CD8-positive, alpha-beta memory T cell (primary cell): ENCODE results near the gene S100A10. TPM values are rescaled to one million over a fixed set of nuclear protein-coding genes. Genes with fewer than 3 reads are reported as not detected.

Experiments used
- CTCF ChIA-PET: fragments of 350-600 bp; sonication (Branson Sonifier 250); formaldehyde crosslinking; loops from one replicate; lab custom pipeline; 2021; ENCODE audit warnings: antibody characterized with exemption; lab: Charles Lee
- POLR2A ChIA-PET: fragments of 350-600 bp; sonication (Branson Sonifier 250); formaldehyde crosslinking; loops from one replicate; lab custom pipeline; 2021; ENCODE audit warnings: antibody characterized with exemption; lab: Charles Lee
- DNase-seq, 5 donors: peaks; one replicate each; pipeline versions ENCODE4 v3.0.0 to v3.0.0-alpha.2; 2020 to 2022; ENCODE audit warnings: mixed read lengths in 1 of 5
- H3K27ac ChIP-seq: one replicate; pipeline ENCODE4 v1.7.0; 2013; ENCODE audit warnings: low read depth, mild to moderate bottlenecking, low read length, moderate library complexity
- H3K27me3 ChIP-seq: 2 replicates; pipeline ENCODE4 v1.7.0; 2013; ENCODE audit warnings: low read length, mild to moderate bottlenecking; ENCODE audit not compliant: insufficient read depth, poor library complexity, severe bottlenecking
- H3K36me3 ChIP-seq: 2 replicates; pipeline ENCODE4 v1.7.0; 2013; ENCODE audit warnings: mild to moderate bottlenecking, low read length, moderate library complexity; ENCODE audit not compliant: insufficient read depth
- H3K4me1 ChIP-seq: 2 replicates; pipeline ENCODE4 v1.7.0; 2013; ENCODE audit warnings: mild to moderate bottlenecking, low read length, moderate library complexity; ENCODE audit not compliant: insufficient read depth
- H3K4me3 ChIP-seq: 2 replicates; pipeline ENCODE4 v1.7.0; 2013; ENCODE audit warnings: mild to moderate bottlenecking, low read length
- H3K9me3 ChIP-seq: 2 replicates; pipeline ENCODE4 v1.7.0; 2013; ENCODE audit warnings: mild to moderate bottlenecking, low read length
- H3K27ac Mint-ChIP-seq, 8 donors: one replicate each; pipeline ENCODE4 v1.8.0; 2020 to 2021; ENCODE audit warnings: mixed read lengths in 8 of 8, mild to moderate bottlenecking in 6 of 8, inconsistent platforms in 3 of 8, moderate library complexity in 3 of 8
- H3K27me3 Mint-ChIP-seq, 2 donors: one replicate each; pipeline ENCODE4 v1.8.0; 2020 to 2021; ENCODE audit warnings: mixed read lengths in 2 of 2, mild to moderate bottlenecking in 1 of 2, moderate library complexity in 1 of 2
- H3K36me3 Mint-ChIP-seq, 3 donors: one replicate each; pipeline ENCODE4 v1.8.0; 2020 to 2021; ENCODE audit warnings: mixed read lengths in 3 of 3, inconsistent platforms in 1 of 3, mild to moderate bottlenecking in 1 of 3
- H3K4me1 Mint-ChIP-seq, 3 donors: one replicate each; pipeline ENCODE4 v1.8.0; 2020 to 2021; ENCODE audit warnings: mixed read lengths in 3 of 3, inconsistent platforms in 1 of 3, mild to moderate bottlenecking in 1 of 3
- H3K4me3 Mint-ChIP-seq, 7 donors: one replicate each; pipeline ENCODE4 v1.8.0; 2020 to 2021; ENCODE audit warnings: mixed read lengths in 7 of 7, mild to moderate bottlenecking in 6 of 7, moderate library complexity in 4 of 7, inconsistent platforms in 2 of 7
- H3K9me3 Mint-ChIP-seq, 5 donors: one replicate each; pipeline ENCODE4 v1.8.0; 2020 to 2022; ENCODE audit warnings: mixed read lengths in 5 of 5, mild to moderate bottlenecking in 3 of 5, moderate library complexity in 2 of 5, inconsistent platforms in 1 of 5
- polyA plus RNA-seq: library from polyadenylated mRNA; unstranded; fragments of 300-500 nt; fragmentation: Illumina TruSeq; gene quantifications from one replicate; pipeline ENCODE4 v1.2.3, GENCODE V29; 2021
- total RNA-seq, 2 experiments: library from RNA; stranded (reverse); gene quantifications; one replicate each; pipeline ENCODE4 v1.2.3, GENCODE V29; 2021

Gene S100A10
- total and polyA plus RNA-seq, 3 experiments from 2014 or later = 263 to 1,167 (median 279) TPM

DNA sequence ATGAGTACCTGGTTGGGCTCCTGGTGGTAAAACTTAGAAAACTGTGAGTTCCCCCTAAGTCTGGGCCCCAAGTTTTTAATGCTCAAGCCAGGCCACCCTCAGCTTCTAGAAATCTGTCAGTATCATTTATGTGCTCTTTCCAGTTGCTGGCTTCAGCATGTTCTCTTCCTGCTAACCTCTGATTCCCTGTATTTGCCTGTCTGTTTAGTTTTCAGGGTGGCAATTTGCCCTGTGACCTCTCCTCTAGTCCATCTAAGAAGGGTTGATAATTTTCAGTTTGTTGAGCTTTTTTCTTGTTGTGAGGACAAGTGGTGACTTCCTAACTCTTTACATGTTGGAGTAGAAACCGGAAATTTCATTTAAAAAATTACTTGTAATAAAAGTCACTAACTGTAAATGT, 16.0 kb upstream of the S100A10 start:
- Mint-ChIP-seq H3K36me3 (no peaks in the 10 kb centered on the region), H3K4me1 (peaks cover 3 to 5% (median 4%) of the 10 kb centered on the region in 3 donors), H3K4me3 (no peak overlapping the region), H3K9me3 (no peaks in the 10 kb centered on the region), H3K27ac (no peak overlapping the region), H3K27me3 (peaks cover 9 to 36% of the 10 kb centered on the region in 2 donors)
- CTCF ChIA-PET = interaction anchor here (0.7 to 8.0 kb wide), 3 partner anchors 7 to 42 kb away, joined by 3 to 41 read pairs (median 7); no protein-coding TSS in a partner anchor
- Histone ChIP-seq H3K4me1 (no peaks in the 10 kb centered on the region), H3K27me3 (no peaks in the 10 kb centered on the region), H3K36me3 (no peaks in the 10 kb centered on the region), H3K9me3 (no peaks in the 10 kb centered on the region), H3K27ac (no peak overlapping the region), H3K4me3 (no peak overlapping the region)
- POLR2A ChIA-PET = no interaction called here
- DNase-seq = no peak

- peaks cover 0 to 5% (median 0%) of the 10 kb centered on the region in 3 donors for H3K4me1 Mint-ChIP-seq
- Histone ChIP-seq H3K27ac (no peak overlapping the region), H3K9me3 (no peaks in the 10 kb centered on the region), H3K4me3 (no peak overlapping the region), H3K27me3 (no peaks in the 10 kb centered on the region), H3K36me3 (no peaks in the 10 kb centered on the region), H3K4me1 (no peaks in the 10 kb centered on the region)
- H3K36me3 Mint-ChIP-seq = no peaks in the 10 kb centered on the region
- H3K4me3 Mint-ChIP-seq = no peak overlapping the region
- POLR2A ChIA-PET = no interaction called here
- H3K27ac Mint-ChIP-seq = no peak overlapping the region
- CTCF ChIA-PET = interaction anchor here (1.0 to 1.1 kb wide), 2 partner anchors 11 to 39 kb away, joined by 3 read pairs; no protein-coding TSS in a partner anchor
- H3K9me3 Mint-ChIP-seq = no peaks in the 10 kb centered on the region
- DNase-seq = no peak
- H3K27me3 Mint-ChIP-seq = peaks cover 7 to 21% of the 10 kb centered on the region in 2 donors
These were observed 13.4 kb upstream of the S100A10 start for GRCh38 chr1:152007047-152007446.

- no peak for DNase-seq
- Histone ChIP-seq H3K27me3 (no peaks in the 10 kb centered on the region), H3K36me3 (no peaks in the 10 kb centered on the region), H3K4me3 (no peak overlapping the region), H3K27ac (no peak overlapping the region), H3K4me1 (no peaks in the 10 kb centered on the region), H3K9me3 (no peaks in the 10 kb centered on the region)
- ChIA-PET POLR2A (no interaction called here), CTCF (interaction anchor here (5.6 kb wide), 1 partner anchor 7 kb away, joined by 41 read pairs; no protein-coding TSS in a partner anchor)
- Mint-ChIP-seq H3K4me1 (peaks cover 0 to 5% (median 2%) of the 10 kb centered on the region in 3 donors), H3K9me3 (no peaks in the 10 kb centered on the region), H3K36me3 (no peaks in the 10 kb centered on the region), H3K27me3 (peaks cover 13 to 19% of the 10 kb centered on the region in 2 donors), H3K4me3 (no peak overlapping the region), H3K27ac (no peak overlapping the region)
These were observed 11.8 kb upstream of the S100A10 start for GRCh38 chr1:152005360-152005912.

DNA sequence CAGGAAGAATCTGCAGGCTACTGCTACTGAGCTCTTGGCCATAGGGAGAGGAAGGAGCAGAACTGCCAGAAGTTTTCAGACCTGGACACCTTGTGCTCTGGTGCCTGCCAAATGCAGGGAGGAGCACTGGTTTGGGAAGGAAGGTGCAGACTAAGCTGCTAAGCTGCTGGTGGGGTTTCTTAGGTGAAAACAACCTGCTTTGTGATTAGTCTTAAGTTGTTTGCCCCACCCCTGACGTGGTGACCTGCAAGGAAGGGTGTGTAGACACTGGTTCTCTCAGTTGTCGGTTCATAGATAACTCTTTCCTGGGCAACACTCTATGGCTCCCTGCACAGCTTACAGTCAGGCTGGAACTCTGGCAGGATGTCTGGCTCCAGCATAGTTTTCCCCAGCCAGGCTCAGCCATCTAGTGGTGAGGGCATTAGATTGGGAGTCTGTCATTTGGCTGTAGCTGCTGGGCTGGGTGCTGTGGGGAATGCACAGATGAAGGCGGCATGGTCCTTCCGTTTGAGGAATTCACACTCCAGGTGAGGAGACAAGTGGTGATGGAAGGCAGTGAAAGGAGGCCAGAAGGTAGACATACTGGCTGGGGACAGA, 10.3 kb upstream of the S100A10 start:
- no peaks in the 10 kb centered on the region for H3K9me3 ChIP-seq
- no peak for DNase-seq
- H3K4me3 ChIP-seq = no peak overlapping the region
- H3K27me3 Mint-ChIP-seq = peaks cover 7 to 11% of the 10 kb centered on the region in 2 donors
- H3K4me1 ChIP-seq = no peaks in the 10 kb centered on the region
- peaks cover 0 to 5% (median 2%) of the 10 kb centered on the region in 3 donors for H3K4me1 Mint-ChIP-seq
- H3K36me3 Mint-ChIP-seq = no peaks in the 10 kb centered on the region
- peak overlapping the region in 2 of 8 donors; percentile 39 to 88 for H3K27ac Mint-ChIP-seq
- H3K27ac ChIP-seq = no peak overlapping the region
- no peaks in the 10 kb centered on the region for H3K36me3 ChIP-seq
- H3K9me3 Mint-ChIP-seq = no peaks in the 10 kb centered on the region
- POLR2A ChIA-PET = no interaction called here
- no peaks in the 10 kb centered on the region for H3K27me3 ChIP-seq
- no peak overlapping the region for H3K4me3 Mint-ChIP-seq
- CTCF ChIA-PET = interaction anchor here (1.2 to 19.1 kb wide), 5 partner anchors 8 to 66 kb away, joined by 3 to 339 read pairs (median 41); partner anchors contain the start of gene S100A10

GRCh38 chr1:152002960-152003359, 9.3 kb upstream of the S100A10 start:
- CTCF ChIA-PET = interaction anchor here (1.2 to 19.1 kb wide), 9 partner anchors 9 to 113 kb away, joined by 3 to 339 read pairs (median 14); partner anchors contain the start of genes S100A10 and THEM4
- no peak overlapping the region for H3K4me3 Mint-ChIP-seq
- POLR2A ChIA-PET = no interaction called here

GRCh38 chr1:152001631-152002584, 8.2 kb upstream of the S100A10 start:
- ChIA-PET CTCF (interaction anchor here (0.6 to 19.1 kb wide), 23 partner anchors 9 to 408 kb away, joined by 3 to 339 read pairs (median 8); partner anchors contain the start of genes S100A10 and THEM4), POLR2A (interaction anchor here (1.0 to 1.5 kb wide), 2 partner anchors 33 to 34 kb away, joined by 4 read pairs; no protein-coding TSS in a partner anchor)
- Histone ChIP-seq H3K27me3 (no peaks in the 10 kb centered on the region), H3K4me3 (no peak overlapping the region), H3K4me1 (no peaks in the 10 kb centered on the region), H3K27ac (no peak overlapping the region), H3K36me3 (no peaks in the 10 kb centered on the region), H3K9me3 (no peaks in the 10 kb centered on the region)
- Mint-ChIP-seq H3K4me1 (peaks cover 0 to 5% (median 2%) of the 10 kb centered on the region in 3 donors), H3K36me3 (no peaks in the 10 kb centered on the region), H3K9me3 (no peaks in the 10 kb centered on the region), H3K27me3 (peaks cover 6 to 11% of the 10 kb centered on the region in 2 donors), H3K27ac (peak overlapping the region in 1 of 8 donors; percentile 77), H3K4me3 (no peak overlapping the region)
- peak; percentile 61 to 82 (median 67) for DNase-seq

More at GRCh38 chr1:152002960-152003359, 9.3 kb upstream of the S100A10 start:
- no peaks in the 10 kb centered on the region for H3K36me3 ChIP-seq
- H3K4me1 Mint-ChIP-seq = peaks cover 0 to 5% (median 2%) of the 10 kb centered on the region in 3 donors
- no peak overlapping the region for H3K27ac ChIP-seq
- H3K27me3 Mint-ChIP-seq = peaks cover 6 to 11% of the 10 kb centered on the region in 2 donors
- no peak overlapping the region for H3K4me3 ChIP-seq
- no peaks in the 10 kb centered on the region for H3K27me3 ChIP-seq
- no peaks in the 10 kb centered on the region for H3K9me3 ChIP-seq
- H3K4me1 ChIP-seq = no peaks in the 10 kb centered on the region
- H3K36me3 Mint-ChIP-seq = no peaks in the 10 kb centered on the region
- H3K27ac Mint-ChIP-seq = peak overlapping the region in 2 of 8 donors; percentile 61 to 66
- H3K9me3 Mint-ChIP-seq = no peaks in the 10 kb centered on the region
- no peak for DNase-seq

DNA sequence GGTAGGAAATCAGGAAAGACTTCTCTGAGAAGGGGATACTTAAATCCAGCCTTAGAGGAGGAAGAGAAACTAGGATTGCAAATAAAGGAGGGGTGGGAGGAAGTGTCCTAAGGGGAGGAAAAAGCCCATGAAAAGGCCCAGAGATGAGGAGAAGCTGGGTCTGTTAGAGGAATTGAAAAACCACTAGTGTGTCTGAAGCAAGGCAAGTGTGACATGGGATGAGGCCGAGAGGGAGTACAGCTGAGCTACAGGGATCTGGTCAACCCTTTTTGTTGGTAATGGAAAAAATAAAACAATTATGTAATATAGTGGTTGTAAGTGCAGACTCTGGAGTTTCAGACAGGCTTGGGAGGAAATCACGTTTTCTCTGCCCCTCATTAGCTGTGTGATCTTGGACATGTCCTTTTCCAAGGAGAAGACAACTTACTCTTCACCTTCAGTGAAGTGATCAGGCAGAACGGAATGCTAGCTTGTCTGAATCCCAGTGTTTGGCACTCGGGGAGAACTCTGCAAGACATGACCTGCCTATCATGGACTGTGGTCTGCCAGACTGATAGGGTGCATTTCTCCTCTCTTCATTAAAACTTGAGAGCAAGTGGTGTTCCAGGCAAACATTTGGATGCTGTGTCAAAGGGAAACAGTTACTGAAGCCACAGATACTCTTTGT, 7.4 kb upstream of the S100A10 start:
- H3K27ac Mint-ChIP-seq = no peak overlapping the region
- H3K36me3 Mint-ChIP-seq = no peaks in the 10 kb centered on the region
- no peaks in the 10 kb centered on the region for H3K9me3 ChIP-seq
- no peak overlapping the region for H3K4me3 ChIP-seq
- no peaks in the 10 kb centered on the region for H3K9me3 Mint-ChIP-seq
- no peaks in the 10 kb centered on the region for H3K27me3 ChIP-seq
- no peaks in the 10 kb centered on the region for H3K36me3 ChIP-seq
- CTCF ChIA-PET = interaction anchor here (0.6 to 19.1 kb wide), 24 partner anchors 8 to 407 kb away, joined by 3 to 339 read pairs (median 8); partner anchors contain the start of genes S100A10 and THEM4
- DNase-seq = no peak
- H3K27ac ChIP-seq = no peak overlapping the region
- POLR2A ChIA-PET = interaction anchor here (1.0 to 1.5 kb wide), 2 partner anchors 33 to 34 kb away, joined by 4 read pairs; no protein-coding TSS in a partner anchor
- H3K4me1 ChIP-seq = no peaks in the 10 kb centered on the region
- H3K27me3 Mint-ChIP-seq = peaks cover 6 to 11% of the 10 kb centered on the region in 2 donors
- H3K4me3 Mint-ChIP-seq = no peak overlapping the region
- H3K4me1 Mint-ChIP-seq = peaks cover 0 to 6% (median 2%) of the 10 kb centered on the region in 3 donors
